Esophagus muscularis mucosa (tissue), 4 donors: Measurements from ENCODE around the gene VRK2. TPM values are rescaled to one million over a fixed set of nuclear protein-coding genes. Genes with fewer than 3 reads are reported as not detected.

Experiments
- DNase-seq: peaks from one replicate; pipeline ENCODE4 v3.0.0-alpha.2; 2017; ENCODE audit errors: extremely low spot score
- H3K27ac ChIP-seq, 4 donors: fragments of 200-600 bp; sonication (generic); replicated peaks in 1 of 4; 1 replicate in 3 of 4; 2 replicates in 1 of 4; pipeline ENCODE4 v1.5.1; 2016 to 2019; ENCODE audit warnings: mild to moderate bottlenecking in 1 of 4
- H3K27me3 ChIP-seq, 4 donors: fragments of 200-600 bp; sonication (generic); one replicate each; pipeline versions ENCODE4 v1.5.1 to v1.6.0; 2016 to 2019
- H3K36me3 ChIP-seq, 4 donors: fragments of 200-600 bp; sonication (generic); one replicate each; pipeline ENCODE4 v1.5.1; 2016 to 2019
- H3K4me1 ChIP-seq, 4 donors: fragments of 200-600 bp; sonication (generic); one replicate each; pipeline ENCODE4 v1.5.1; 2016 to 2019
- H3K4me3 ChIP-seq, 4 donors: fragments of 200-600 bp; sonication (generic); 1 replicate in 2 of 4; 2 replicates in 2 of 4; pipeline ENCODE4 v1.5.1; 2016 to 2019; ENCODE audit warnings: mild to moderate bottlenecking in 4 of 4, moderate library complexity in 1 of 4
- H3K9me3 ChIP-seq, 4 donors: fragments of 200-600 bp; sonication (generic); 1 replicate in 3 of 4; 2 replicates in 1 of 4; pipeline ENCODE4 v1.5.1; 2016 to 2019
- CTCF ChIP-seq, 3 experiments: fragments of 200-600 bp in 2 of 3; fragments of 450-650 bp in 1 of 3; sonication (generic) in 2 of 3; IDR thresholded peaks; one replicate each; pipeline ENCODE4 v1.5.1; 2017 to 2019; ENCODE audit warnings: antibody characterized with exemption in 3 of 3, mild to moderate bottlenecking in 2 of 3, moderate library complexity in 1 of 3
- EP300 ChIP-seq: sonication (generic); formaldehyde crosslinking; IDR thresholded peaks from one replicate; pipeline ENCODE4 v1.6.1; 2017; ENCODE audit warnings: antibody characterized with exemption
- POLR2A ChIP-seq: fragments of 450-650 bp; IDR thresholded peaks from one replicate; pipeline ENCODE4 v1.6.1; 2017; ENCODE audit warnings: antibody characterized with exemption, moderate library complexity, mild to moderate bottlenecking, low read depth
- POLR2AphosphoS5 ChIP-seq, 2 donors: sonication (generic); formaldehyde crosslinking; IDR thresholded peaks; one replicate each; pipeline ENCODE4 v1.6.1; 2017; ENCODE audit warnings: antibody characterized with exemption in 2 of 2
- WGBS: methylation state at CpG from one replicate; pipeline ENCODE4 v1.1.5; 2018; 5-methylcytosine and 5-hydroxymethylcytosine counted together
- intact Hi-C: fragments of 100-400 bp; cut with DNase I; formaldehyde crosslinking; loops from one replicate; pipeline ENCODE4 v1.15.1; 2023
- total RNA-seq, 4 donors: library from RNA; depleted of rRNA; stranded (reverse); fragments of >200 nt; gene quantifications; one replicate each; pipeline versions ENCODE4 v1.1.0 to v1.2.1, GENCODE V29; 2016

VRK2 gene
- total RNA-seq, 4 donors from 2014 or later, result 25.8 to 31.3 (median 28.7) TPM

DNA sequence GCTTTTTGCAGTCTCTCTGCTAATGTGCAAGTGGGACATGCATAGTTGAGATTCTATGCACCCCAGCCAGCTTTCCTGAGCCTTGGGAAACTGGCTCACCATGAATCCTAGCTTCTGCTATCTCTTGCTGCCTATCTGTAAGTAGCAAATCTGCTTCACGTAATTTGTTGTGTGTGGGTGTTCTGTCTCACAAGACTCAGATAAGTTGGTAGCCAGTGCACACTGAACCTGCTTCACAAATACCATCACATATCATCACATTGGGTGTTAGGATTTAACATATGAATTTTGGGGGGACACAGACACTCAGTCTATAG lies 13.9 kb upstream of the VRK2 start:
- H3K36me3 ChIP-seq, result no peaks in the 10 kb centered on the region
- no peaks in the 10 kb centered on the region for H3K4me1 ChIP-seq
- no peak for TF ChIP-seq POLR2A
- TF ChIP-seq EP300, result no peak
- no peak for TF ChIP-seq POLR2AphosphoS5 (IDR thresholded peaks at IDR 0.05)
- intact Hi-C loops, result no loop called here
- DNase-seq, result no peak
- no peak overlapping the region for H3K4me3 ChIP-seq
- WGBS, result 93% methylated on average over 1 of the region's 1 CpG
- H3K9me3 ChIP-seq, result no peaks in the 10 kb centered on the region
- H3K27ac ChIP-seq, result no peak overlapping the region
- H3K27me3 ChIP-seq, result no peaks in the 10 kb centered on the region

- H3K4me3 ChIP-seq, result no peak overlapping the region
- H3K36me3 ChIP-seq, result no peaks in the 10 kb centered on the region
- TF ChIP-seq POLR2A (no peak), POLR2AphosphoS5 (IDR thresholded peaks at IDR 0.05) (no peak), CTCF (IDR thresholded peaks at IDR 0.05) (no peak), EP300 (no peak)
- no peaks in the 10 kb centered on the region for H3K4me1 ChIP-seq
- no peak for DNase-seq
- H3K27ac ChIP-seq, result no peak overlapping the region
- H3K9me3 ChIP-seq, result no peaks in the 10 kb centered on the region
- no peaks in the 10 kb centered on the region for H3K27me3 ChIP-seq
- intact Hi-C loops, result no loop called here
Observed at GRCh38 chr2:58033530-58033929, 13.1 kb upstream of the VRK2 start.

DNA sequence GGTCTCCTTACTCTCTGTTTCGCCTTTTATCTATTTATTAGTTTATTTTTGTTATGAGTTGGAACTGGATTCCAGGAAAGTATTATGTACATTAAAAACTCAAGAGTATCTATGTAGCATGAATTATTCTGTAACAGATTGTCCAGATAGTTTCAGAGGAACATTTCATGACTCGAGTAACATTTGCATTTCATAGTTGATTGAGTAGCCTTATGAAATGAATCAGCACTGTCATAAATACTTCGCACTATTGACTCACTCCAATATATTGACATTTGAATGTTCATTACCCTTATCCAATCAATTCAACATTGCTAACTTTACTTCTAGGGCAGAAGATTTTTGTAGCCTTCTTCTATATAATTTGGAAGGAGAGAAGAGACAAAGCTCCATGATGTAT lies 11.3 kb upstream of the VRK2 start:
- WGBS, result 91% methylated on average over 3 of the region's 3 CpGs
- no peak for DNase-seq
- Histone ChIP-seq H3K4me1 (no peaks in the 10 kb centered on the region), H3K27ac (no peak overlapping the region), H3K4me3 (no peak overlapping the region), H3K9me3 (no peaks in the 10 kb centered on the region), H3K36me3 (no peaks in the 10 kb centered on the region), H3K27me3 (no peaks in the 10 kb centered on the region)
- TF ChIP-seq CTCF (IDR thresholded peaks at IDR 0.05) (no peak), EP300 (no peak), POLR2AphosphoS5 (IDR thresholded peaks at IDR 0.05) (no peak), POLR2A (no peak)
- intact Hi-C loops, result no loop called here

DNA sequence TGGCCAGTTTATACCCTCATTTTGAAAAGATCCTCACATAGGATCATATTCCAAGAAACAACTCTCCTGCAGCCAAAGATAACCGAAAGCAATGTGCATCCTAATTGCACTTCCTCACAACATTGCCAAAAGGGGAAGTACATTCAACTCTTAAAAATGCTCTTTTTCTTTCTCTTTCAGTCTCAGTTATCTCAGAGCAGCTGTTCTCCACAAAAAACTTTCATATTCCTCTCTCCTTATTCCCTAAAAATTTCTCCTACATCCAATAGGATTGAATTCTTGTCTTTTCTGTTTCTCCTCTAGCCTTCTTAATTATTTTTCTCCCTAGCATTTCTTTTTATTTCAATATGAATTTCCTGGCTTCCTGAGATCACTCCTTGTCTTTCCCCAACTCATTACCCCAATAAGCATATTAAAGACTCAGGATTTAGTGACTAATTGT lies 7.4 kb upstream of the VRK2 start:
- intact Hi-C loops, result no loop called here
- WGBS, result 34% methylated on average over 1 of the region's 1 CpG
- Histone ChIP-seq H3K9me3 (no peaks in the 10 kb centered on the region), H3K27ac (no peak overlapping the region), H3K4me3 (no peak overlapping the region), H3K27me3 (no peaks in the 10 kb centered on the region), H3K4me1 (peaks cover 0 to 5% (median 0%) of the 10 kb centered on the region in 4 donors), H3K36me3 (no peaks in the 10 kb centered on the region)
- TF ChIP-seq EP300 (no peak), POLR2AphosphoS5 (IDR thresholded peaks at IDR 0.05) (no peak), POLR2A (no peak)
- DNase-seq, result no peak

- DNase-seq, result no peak
- Histone ChIP-seq H3K4me3 (no peak overlapping the region), H3K36me3 (no peaks in the 10 kb centered on the region), H3K9me3 (no peaks in the 10 kb centered on the region), H3K4me1 (peaks cover 15 to 25% (median 18%) of the 10 kb centered on the region in 4 donors), H3K27me3 (no peaks in the 10 kb centered on the region), H3K27ac (no peak overlapping the region)
- WGBS, result 21% methylated on average over 2 of the region's 2 CpGs
- intact Hi-C loops, result loop anchor here (10.0 kb wide), 1 partner anchor 192 kb away; no protein-coding TSS in a partner anchor
- TF ChIP-seq POLR2AphosphoS5 (IDR thresholded peaks at IDR 0.05) (no peak), CTCF (IDR thresholded peaks at IDR 0.05) (no peak), EP300 (no peak), POLR2A (no peak)
Observed at GRCh38 chr2:58042486-58042970, 4.1 kb upstream of the VRK2 start.

DNA sequence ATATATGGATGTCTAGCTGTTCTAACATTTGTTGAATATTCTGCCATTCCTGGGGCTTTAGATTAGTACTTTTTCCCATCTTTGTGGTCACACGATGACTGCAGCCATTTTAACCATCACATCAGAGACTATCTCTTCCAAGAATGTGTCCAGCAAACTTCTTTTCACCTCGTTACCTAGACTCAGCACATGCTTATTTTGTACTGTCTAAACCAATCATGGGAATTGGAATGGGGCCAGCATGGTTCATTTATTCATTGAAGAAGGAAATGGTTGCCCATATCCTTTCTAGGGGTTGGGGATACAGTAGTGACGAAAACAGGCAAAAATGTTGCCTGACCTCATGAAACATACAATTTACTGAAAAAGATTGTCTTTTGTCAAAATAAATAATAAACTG lies 2.5 kb upstream of the VRK2 start:
- Histone ChIP-seq H3K4me3 (no peak overlapping the region), H3K27me3 (no peaks in the 10 kb centered on the region), H3K27ac (no peak overlapping the region), H3K36me3 (peaks cover 0 to under 1% (median under 1%) of the 10 kb centered on the region in 4 donors), H3K4me1 (peaks cover 22 to 34% (median 26%) of the 10 kb centered on the region in 4 donors), H3K9me3 (no peaks in the 10 kb centered on the region)
- no peak for DNase-seq
- TF ChIP-seq EP300 (no peak), POLR2A (no peak), POLR2AphosphoS5 (IDR thresholded peaks at IDR 0.05) (no peak), CTCF (IDR thresholded peaks at IDR 0.05) (no peak)
- WGBS, result 71% methylated on average over 3 of the region's 3 CpGs
- intact Hi-C loops, result loop anchor here (10.0 kb wide), 1 partner anchor 191 kb away; no protein-coding TSS in a partner anchor
